Thyroid gland (tissue), 4 donors: Measurements from ENCODE around the gene EDC3. TPM values are rescaled to one million over a fixed set of nuclear protein-coding genes. Genes with fewer than 3 reads are reported as not detected.

Experiments used
- DNase-seq, 2 donors: peaks; one replicate each; pipeline ENCODE4 v3.0.0-alpha.2; 2019
- H3K27ac ChIP-seq, 3 donors: fragments of 200-600 bp; sonication (generic); 1 replicate in 2 of 3; 2 replicates in 1 of 3; pipeline ENCODE4 v1.5.1; 2016 to 2019; ENCODE audit warnings: mild to moderate bottlenecking in 1 of 3, moderate library complexity in 1 of 3
- H3K27me3 ChIP-seq: fragments of 200-600 bp; sonication (generic); one replicate; pipeline ENCODE4 v1.5.1; 2019
- H3K36me3 ChIP-seq, 2 donors: fragments of 200-600 bp; sonication (generic); one replicate each; pipeline ENCODE4 v1.5.1; 2016 to 2019
- H3K4me1 ChIP-seq, 2 donors: fragments of 200-600 bp; sonication (generic); one replicate each; pipeline ENCODE4 v1.5.1; 2017 to 2019
- H3K4me3 ChIP-seq, 3 donors: fragments of 200-600 bp; sonication (generic); replicated peaks in 1 of 3; 1 replicate in 2 of 3; 2 replicates in 1 of 3; pipeline ENCODE4 v1.5.1; 2016; ENCODE audit warnings: mild to moderate bottlenecking in 1 of 3
- H3K9me3 ChIP-seq: fragments of 200-600 bp; sonication (generic); one replicate; pipeline ENCODE4 v1.5.1; 2017
- CTCF ChIP-seq, 6 experiments: fragments of 200-600 bp in 3 of 6; fragments of 450-650 bp in 3 of 6; sonication (generic) in 3 of 6; IDR thresholded peaks; one replicate each; pipeline ENCODE4 v1.5.1; 2016 to 2019; ENCODE audit warnings: antibody characterized with exemption in 6 of 6, mild to moderate bottlenecking in 2 of 6, inconsistent platforms in 1 of 6, moderate library complexity in 1 of 6
- POLR2A ChIP-seq, 2 donors: fragments of 450-650 bp; IDR thresholded peaks; one replicate each; pipeline ENCODE4 v1.6.1; 2017; ENCODE audit warnings: antibody characterized with exemption in 2 of 2, mild to moderate bottlenecking in 2 of 2, moderate library complexity in 1 of 2
- WGBS, 2 donors: methylation state at CpG; one replicate each; pipeline ENCODE4 v1.1.5; 2017; 5-methylcytosine and 5-hydroxymethylcytosine counted together
- intact Hi-C: fragments of 100-400 bp; cut with DNase I; formaldehyde crosslinking; loops from one replicate; pipeline ENCODE4 v1.15.1; 2023
- total RNA-seq, 4 donors: library from RNA; depleted of rRNA; stranded (reverse); fragments of >200 nt; gene quantifications; one replicate each; pipeline ENCODE4 v1.2.3, GENCODE V29; 2016

Gene EDC3
- total RNA-seq, 4 donors from 2014 or later: 16.3 to 64.7 (median 25.7) TPM

GRCh38 chr15:74710319-74711094 lies 14.7 kb upstream of the EDC3 start:
- H3K4me1 ChIP-seq: no peaks in the 10 kb centered on the region
- H3K27me3 ChIP-seq: no peaks in the 10 kb centered on the region
- TF ChIP-seq POLR2A (IDR thresholded peaks at IDR 0.05) (no peak), CTCF (IDR thresholded peaks at IDR 0.05) (no peak)
- no peak overlapping the region for H3K27ac ChIP-seq
- H3K4me3 ChIP-seq: no peak overlapping the region
- H3K9me3 ChIP-seq: no peaks in the 10 kb centered on the region
- DNase-seq: no peak
- whole genome bisulfite sequencing, 2 donors: 39 to 70% methylated on average over 3 of the region's 3 CpGs
- intact Hi-C loops: no loop called here
- no peaks in the 10 kb centered on the region for H3K36me3 ChIP-seq

GRCh38 chr15:74709892-74710291 lies 14.1 kb upstream of the EDC3 start:
- DNase-seq: no peak
- TF ChIP-seq POLR2A (IDR thresholded peaks at IDR 0.05): no peak
- TF ChIP-seq CTCF (IDR thresholded peaks at IDR 0.05): no peak
- Histone ChIP-seq H3K27ac (no peak overlapping the region), H3K27me3 (no peaks in the 10 kb centered on the region), H3K9me3 (no peaks in the 10 kb centered on the region), H3K36me3 (no peaks in the 10 kb centered on the region), H3K4me1 (no peaks in the 10 kb centered on the region), H3K4me3 (no peak overlapping the region)
- 52 to 77% methylated on average over 3 of the region's 3 CpGs for WGBS, 2 donors
- intact Hi-C loops: no loop called here

- TF ChIP-seq CTCF (IDR thresholded peaks at IDR 0.05): no peak
- TF ChIP-seq POLR2A (IDR thresholded peaks at IDR 0.05): no peak
- DNase-seq: no peak
- Histone ChIP-seq H3K9me3 (no peaks in the 10 kb centered on the region), H3K36me3 (no peaks in the 10 kb centered on the region), H3K27ac (no peak overlapping the region), H3K4me1 (no peaks in the 10 kb centered on the region), H3K4me3 (no peak overlapping the region), H3K27me3 (no peaks in the 10 kb centered on the region)
- intact Hi-C loops: no loop called here
- WGBS, 2 donors: 65 to 85% methylated on average over 1 of the region's 1 CpG
Measured at GRCh38 chr15:74709011-74709410, 13.2 kb upstream of the EDC3 start.

- no peak for DNase-seq
- Histone ChIP-seq H3K27me3 (no peaks in the 10 kb centered on the region), H3K27ac (no peak overlapping the region), H3K36me3 (no peaks in the 10 kb centered on the region), H3K9me3 (no peaks in the 10 kb centered on the region), H3K4me3 (no peak overlapping the region), H3K4me1 (peaks cover 14 to 19% of the 10 kb centered on the region in 2 donors)
- WGBS, 2 donors: 61 to 65% methylated on average over 2 of the region's 2 CpGs
- intact Hi-C loops: loop anchor here (2.0 kb wide), 1 partner anchor 72 kb away; no protein-coding TSS in a partner anchor
- TF ChIP-seq CTCF (IDR thresholded peaks at IDR 0.05) (no peak), POLR2A (IDR thresholded peaks at IDR 0.05) (no peak)
Measured at GRCh38 chr15:74696808-74697207, 984 bp upstream of the EDC3 start.

GRCh38 chr15:74696398-74696729 lies 540 bp upstream of the EDC3 start:
- Histone ChIP-seq H3K9me3 (no peaks in the 10 kb centered on the region), H3K27me3 (no peaks in the 10 kb centered on the region), H3K36me3 (no peaks in the 10 kb centered on the region), H3K27ac (no peak overlapping the region), H3K4me3 (peak overlapping the region; percentile 54 to 95 (median 72)), H3K4me1 (peaks cover 14 to 19% of the 10 kb centered on the region in 2 donors)
- no peak for DNase-seq
- 5 to 6% methylated on average over 10 of the region's 10 CpGs for WGBS, 2 donors
- intact Hi-C loops: loop anchor here (2.0 kb wide), 1 partner anchor 72 kb away; no protein-coding TSS in a partner anchor
- TF ChIP-seq POLR2A (IDR thresholded peaks at IDR 0.05) (no peak), CTCF (IDR thresholded peaks at IDR 0.05) (no peak)
